Stimulated activated CD4-positive, alpha-beta T cell treated with anti-CD3 and anti-CD28 coated beads, Interleukin-15, amount 100 ng/mL, for 48 hours (primary cell): ENCODE data around the gene C16orf86.
"Not testable (repeated sequence)": the region's sequence is repeated elsewhere in the genome, so short reads cannot be mapped to it uniquely, and the experiment has no call there.

Source experiments
- DNase-seq, 2 donors: peaks; one replicate each; pipeline ENCODE4 v3.0.0-alpha.2; 2020; ENCODE audit warnings: low read depth in 2 of 2

C16orf86 gene

DNA sequence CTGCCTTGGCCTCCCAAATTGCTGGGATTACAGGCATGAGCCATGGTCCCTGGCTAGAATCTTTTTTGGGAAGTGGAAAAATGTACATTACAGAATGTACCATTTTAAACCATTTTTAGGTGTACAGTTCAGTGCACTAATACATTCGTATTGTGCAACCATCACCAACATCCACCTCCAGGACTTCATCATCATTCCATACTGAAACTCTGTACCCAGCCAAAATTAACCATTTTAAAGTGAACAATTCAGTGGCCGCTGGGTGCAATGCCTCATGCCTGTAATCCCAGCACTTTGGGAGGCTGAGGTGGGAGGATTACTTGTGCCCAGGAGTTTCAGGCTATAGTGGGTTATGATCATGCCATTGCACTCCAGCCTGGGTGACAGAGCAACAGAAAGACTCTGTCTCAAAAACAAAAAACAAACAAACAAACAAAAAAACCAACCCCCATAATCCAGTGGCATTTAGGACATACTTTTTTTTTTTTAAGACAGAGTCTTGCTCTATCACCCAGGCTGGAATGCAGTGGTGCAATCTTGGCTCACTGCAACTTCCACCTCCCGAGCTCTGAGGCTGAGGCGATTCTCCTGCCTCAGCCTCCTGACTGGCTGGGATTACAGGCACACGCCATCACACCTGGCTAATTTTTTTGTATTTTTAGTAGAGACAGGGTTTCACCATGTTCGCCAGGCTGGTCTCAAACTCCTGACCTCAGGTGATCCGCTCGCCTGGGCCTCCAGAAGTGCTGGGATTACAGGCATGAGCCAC, 27.1 kb downstream of the C16orf86 start:
- DNase-seq: not testable (repeated sequence)

DNA sequence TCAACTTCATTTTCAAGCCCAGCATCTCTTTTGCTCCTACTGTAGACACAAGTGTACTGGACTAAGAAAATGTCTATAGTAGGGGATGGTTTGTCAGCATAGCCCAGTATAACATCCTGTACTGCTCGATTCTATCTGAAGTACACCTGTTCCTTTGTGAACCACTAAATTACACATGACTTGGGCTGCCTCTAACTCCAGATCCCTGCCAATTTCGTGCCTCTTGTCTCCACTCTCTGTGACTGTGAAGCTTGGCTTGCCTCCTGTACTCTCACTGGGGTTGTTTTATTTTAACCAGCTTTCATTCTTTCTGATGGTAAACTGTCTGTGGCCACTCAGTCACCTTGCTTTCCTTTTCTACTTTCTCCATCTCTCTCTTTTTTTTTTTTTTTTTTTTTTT, 28.0 kb downstream of the C16orf86 start:
- DNase-seq: no peak

DNA sequence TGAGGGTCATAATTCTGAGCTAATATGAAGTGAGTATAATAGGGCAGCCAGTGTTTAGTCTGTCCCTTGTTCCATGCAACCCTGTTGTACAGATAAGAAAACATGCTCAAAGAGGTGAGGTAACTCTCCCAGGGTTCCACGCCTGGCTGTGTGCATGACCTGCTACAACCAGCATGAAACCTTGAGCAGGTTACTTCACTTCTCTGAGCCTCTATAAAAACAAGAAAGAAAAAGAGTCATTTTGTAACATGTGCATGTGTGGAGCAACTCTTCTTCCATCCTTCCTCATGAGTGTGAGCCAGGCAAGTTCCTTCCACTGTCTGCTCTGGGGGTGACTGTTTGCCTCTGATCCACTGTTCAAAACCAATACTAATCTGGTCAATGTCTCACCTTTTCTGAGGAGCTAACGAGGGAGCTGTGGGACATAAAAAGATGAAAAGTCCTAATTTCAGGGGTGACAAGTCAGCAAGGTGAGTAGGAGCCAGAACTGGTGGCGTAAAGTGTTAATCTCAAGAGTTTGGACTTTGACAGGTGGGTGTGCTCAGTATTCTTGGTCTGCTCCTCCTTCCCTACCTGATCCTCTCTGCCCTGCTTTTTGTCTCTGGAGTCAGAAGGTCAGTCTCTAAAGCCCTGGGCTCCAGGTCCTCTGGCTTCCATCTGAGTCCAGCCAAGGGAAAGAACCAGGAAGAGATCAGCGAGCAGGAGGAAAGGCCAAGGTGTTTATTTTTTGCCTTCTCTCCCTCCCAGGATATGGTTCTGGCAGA, 31.0 kb downstream of the C16orf86 start:
- no peak for DNase-seq

DNA sequence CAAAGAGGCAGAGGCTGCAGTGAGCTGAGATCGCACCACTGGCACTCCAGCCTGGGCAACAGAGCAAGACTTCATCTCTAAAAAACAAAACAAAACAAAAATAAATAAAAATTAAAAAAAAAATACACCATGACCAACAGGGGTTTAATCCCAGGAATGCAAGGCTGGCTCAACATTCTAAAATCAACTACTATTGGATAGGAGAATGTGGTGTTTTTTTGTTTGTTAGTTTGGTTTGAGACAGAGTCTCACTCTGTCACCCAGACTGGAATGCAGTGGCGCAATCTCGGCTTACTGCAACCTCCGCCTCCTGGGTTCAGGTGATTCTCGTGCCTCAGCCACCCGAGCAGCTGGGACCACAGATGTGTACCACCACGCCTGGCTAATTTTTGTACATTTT, 32.7 kb downstream of the C16orf86 start:
- no peak for DNase-seq

DNA sequence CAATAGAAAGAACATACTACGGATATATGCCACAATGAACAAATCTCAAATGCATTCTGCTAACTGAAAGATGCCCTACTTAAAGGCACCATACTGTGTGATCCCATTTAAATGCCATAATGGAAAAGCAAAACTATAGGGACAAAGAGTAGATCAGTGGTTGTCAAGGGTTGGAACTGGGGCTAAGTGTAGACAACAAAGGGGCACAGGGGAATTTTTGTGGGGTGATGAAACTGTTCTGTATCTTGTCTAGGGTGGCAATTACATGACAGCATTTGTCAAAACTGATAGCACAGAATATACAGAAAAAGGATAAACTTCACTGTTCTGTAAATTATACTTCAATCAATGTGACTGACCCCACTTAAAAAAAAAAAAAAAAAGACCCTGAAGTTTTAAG, 34.8 kb downstream of the C16orf86 start:
- DNase-seq: no peak

DNA sequence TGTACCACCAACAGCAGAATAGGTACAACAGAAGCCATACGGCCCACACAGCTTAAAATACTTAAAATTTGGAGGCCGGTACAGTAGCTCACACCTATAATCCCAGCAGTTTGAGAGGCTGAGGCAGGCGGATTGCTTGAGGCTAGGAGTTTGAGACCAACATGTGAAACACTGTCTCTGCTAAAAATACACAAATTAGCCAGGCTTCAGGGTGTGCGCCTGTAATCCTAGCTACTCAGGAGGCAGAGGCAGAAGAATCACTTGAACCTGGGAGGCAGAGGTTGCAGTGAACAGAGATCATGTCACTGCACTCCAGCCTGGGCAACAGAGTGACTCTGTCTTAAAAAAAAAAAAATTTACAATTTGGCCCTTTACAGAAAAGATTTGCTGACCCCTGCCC, 35.5 kb downstream of the C16orf86 start:
- DNase-seq: no peak

DNA sequence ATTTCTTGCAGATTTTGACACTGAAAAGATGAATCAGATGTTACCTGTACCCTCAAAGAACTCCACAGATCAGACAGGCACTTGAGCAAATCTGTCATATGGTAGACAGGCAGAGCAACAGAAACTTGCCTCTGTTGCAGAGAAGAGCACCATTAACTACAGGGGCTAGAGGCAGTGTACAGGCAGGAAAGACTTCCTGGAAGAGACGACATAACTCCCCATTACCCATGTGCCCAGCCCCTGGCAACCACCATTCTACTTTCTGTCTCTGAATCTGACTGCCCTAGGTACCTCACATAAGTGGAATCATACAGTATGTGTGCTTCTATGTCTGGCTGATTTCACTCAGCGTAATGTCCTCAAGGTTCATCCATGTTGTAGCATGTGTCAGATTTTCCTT, 37.0 kb downstream of the C16orf86 start:
- no peak for DNase-seq

DNA sequence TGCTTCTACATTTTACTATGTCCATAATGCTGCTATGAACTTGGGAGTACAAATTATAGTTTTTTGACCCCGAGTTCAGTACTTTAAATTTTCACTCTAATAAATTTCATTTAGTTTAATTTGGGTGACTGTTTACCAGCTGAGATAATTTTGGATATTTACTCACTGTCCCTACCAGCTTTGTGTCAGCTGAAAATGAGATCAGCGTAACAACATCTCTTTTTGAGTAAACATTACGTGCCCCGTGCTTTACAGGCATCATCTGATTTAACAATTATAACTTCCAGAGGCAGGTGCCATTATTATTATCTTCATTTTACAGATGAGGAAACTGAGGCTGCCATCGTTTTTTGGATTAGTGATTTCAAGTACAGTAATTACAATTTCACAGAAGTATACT, 37.5 kb downstream of the C16orf86 start:
- no peak for DNase-seq

DNA sequence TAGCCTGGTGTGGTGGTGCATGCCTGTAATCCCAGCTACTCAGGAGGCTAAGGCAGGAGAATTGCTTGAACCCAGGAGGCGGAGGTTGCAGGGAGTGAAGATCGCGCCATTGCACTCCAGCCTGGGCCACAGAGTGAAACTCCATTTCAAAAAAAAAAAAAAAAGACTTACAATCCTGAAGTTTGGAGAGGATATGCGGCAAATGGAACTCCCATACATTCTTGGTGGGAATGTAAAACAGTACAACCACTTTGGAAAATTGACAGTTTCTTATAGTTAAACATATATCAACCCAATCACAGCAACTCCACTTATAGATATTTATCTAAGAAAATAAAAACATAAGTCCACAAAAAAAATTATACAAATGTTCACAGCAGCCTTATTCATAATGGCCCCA, 40.6 kb downstream of the C16orf86 start:
- DNase-seq: no peak

DNA sequence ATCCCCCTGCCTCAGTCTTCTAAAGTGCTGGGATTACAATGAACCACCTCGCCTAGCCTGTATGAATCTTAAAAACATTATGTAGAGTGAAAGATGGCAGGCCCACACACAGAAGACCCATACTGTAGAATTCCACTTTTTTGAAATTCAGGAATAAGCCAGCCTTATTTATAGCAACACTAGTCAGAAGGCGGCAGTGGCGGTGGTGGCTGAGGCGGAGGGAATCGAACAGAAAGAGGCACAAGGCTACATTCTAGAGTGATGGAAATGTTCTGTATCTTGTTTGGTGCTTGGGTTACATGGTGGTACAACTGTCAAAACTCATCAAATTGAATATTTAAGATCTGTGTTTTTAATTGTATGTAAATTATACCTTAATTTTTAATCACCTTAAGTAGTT, 41.2 kb downstream of the C16orf86 start:
- no peak for DNase-seq

DNA sequence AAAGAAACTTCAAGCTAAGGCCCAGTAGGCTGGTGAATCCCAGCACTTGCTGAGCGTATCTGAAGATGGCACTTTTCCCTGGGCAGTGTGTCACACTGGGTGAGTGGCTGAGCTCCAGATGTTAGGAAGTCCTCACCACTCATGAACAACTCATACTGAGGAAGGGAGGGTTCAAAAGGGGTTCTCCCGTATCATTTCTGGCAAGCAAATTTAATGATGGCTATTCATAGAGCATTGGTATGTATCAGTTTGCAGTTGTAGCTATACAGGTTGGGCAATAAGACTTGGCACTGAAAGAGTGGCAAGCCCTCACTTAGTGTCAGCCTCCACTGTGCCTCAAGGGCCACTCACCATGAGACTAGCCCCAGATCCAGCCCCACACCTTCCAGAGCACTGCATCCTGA, 41.8 kb downstream of the C16orf86 start:
- no peak for DNase-seq

DNA sequence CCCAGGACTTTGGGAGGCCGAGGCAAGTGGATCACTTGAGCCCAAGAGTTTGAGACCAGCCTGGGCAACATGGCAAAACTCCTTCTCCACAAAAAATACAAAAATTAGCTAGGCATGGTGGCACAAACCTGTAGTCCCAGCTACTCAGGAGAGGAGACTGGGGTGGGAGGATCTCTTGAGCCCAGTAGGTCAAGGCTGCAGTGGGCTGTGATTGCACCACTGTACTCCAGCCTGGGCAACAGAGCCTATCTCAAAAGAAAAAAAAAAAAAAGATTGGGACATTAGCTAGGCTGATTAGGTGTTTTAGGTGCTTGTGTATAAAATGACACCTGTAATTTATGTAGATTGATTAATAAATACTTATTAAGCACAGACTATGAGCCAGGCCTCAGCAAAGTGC, 42.4 kb downstream of the C16orf86 start:
- no peak for DNase-seq

DNA sequence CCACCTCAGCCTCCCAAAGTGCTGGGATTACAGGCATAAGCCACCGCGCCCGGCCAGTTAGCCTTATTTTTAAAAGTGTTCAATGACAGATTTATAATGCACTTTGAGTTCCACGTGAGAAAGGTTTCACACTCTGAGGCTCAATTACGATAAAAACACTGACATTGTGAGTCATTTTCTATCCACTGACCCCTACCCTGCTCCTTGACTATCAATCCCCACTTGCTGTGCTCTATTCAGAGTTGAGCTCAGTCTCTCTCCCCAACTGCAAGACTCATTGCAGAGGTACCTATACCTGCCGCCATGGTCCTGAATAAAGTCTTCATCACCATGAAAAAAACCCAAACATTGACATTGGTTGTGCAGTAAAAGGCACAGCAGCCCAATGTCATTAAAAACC, 44.0 kb downstream of the C16orf86 start:
- DNase-seq: no peak

DNA sequence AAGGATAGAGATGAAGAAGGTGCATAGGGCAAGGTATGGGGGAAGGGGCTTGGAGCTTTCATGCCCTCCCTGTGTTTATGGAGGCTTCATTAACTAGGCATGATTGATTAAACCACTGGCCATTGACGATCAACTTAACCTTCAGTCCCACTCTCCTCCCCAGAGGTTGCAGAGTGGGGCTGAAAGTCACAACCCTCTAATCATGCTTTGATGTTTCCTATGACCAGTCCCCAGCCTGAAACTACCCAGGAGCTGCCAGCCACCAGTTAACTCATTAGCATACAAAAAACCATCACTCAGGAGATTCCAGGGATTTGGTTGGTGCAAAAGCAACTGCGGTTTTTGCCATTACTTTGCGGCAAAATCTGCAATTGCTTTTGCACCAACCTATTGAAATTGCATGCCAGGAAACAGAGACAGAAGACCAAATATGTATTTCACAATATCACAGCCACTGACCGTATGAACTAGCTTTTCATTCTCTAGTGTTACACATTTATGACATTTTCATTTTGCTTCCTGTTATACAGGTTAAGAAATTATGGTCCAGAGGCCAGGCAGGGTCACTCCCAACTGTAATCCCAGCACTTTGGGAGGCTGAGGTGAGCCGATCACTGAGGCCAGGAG, 47.1 kb downstream of the C16orf86 start:
- DNase-seq: no peak

DNA sequence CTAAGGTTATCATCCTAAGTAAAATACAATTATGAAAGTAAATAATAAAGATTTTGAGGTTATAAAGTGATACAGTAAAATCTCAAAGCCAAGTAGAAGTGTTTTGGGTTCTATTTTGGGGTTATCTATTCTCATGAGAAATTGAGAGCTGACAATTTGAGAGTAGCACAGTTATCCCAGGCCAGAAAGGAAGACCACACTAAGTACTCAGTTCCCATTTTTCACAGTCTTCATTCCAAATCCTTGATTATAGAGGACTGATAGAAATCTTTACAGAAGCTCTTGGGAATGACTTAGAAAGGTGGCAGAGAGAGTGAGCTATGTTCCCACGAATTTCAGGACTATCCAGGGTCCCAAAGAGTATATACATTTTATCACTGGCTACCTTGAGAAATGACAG, 47.9 kb downstream of the C16orf86 start:
- no peak for DNase-seq

DNA sequence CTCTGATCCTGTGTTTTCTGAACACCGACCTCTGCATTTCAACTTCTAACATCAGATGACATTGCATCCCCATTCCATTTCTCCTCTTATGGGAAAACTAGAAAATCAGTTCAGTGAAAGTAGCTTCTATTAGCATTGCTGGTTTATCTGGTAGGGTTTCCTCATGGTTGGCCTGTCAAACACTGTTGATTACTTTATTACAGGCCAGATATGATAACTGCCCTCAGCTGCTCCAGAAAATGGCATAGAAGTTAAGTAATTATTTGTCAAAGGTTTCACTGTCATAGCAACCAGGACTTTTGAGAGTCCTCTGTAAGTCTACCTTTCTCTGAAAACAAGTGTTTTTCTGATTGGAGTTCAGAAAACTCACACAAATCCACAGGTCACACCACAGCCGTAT, 49.5 kb downstream of the C16orf86 start:
- DNase-seq: no peak
